AG20443 (cell line): ENCODE measurements around the gene LRRC72.

Experiments
- DNase-seq: peaks from one replicate; pipeline ENCODE4 v3.0.0; 2012; ENCODE audit warnings: low spot score, mixed read lengths

LRRC72 gene

GRCh38 chr7:16627236-16627635 is 100.6 kb downstream of the LRRC72 start:
- DNase-seq: peak; percentile 56

- no peak for DNase-seq
Measured at GRCh38 chr7:16630654-16631053, 104.0 kb downstream of the LRRC72 start.
